H9 (cell line): ENCODE measurements around the gene NPAS2. TPM values are rescaled to one million over a fixed set of nuclear protein-coding genes. Genes with fewer than 3 reads are reported as not detected.

ENCODE experiments used
- DNase-seq: peaks from one replicate; pipeline ENCODE4 v3.0.0-alpha.2; 2017
- H2AFZ ChIP-seq: one replicate; pipeline ENCODE4 v1.6.1; 2013; ENCODE audit warnings: mild to moderate bottlenecking, low read length, control low read depth, moderate library complexity
- H2AK5ac ChIP-seq: 2 replicates; pipeline ENCODE4 v1.6.1; 2013; ENCODE audit warnings: low read length, control low read depth, mixed read lengths; ENCODE audit not compliant: insufficient read length
- H2BK120ac ChIP-seq: one replicate; pipeline ENCODE4 v1.6.1; 2013; ENCODE audit warnings: low read depth, mild to moderate bottlenecking, low read length, control low read depth, inconsistent platforms; ENCODE audit not compliant: poor library complexity, severe bottlenecking
- H2BK12ac ChIP-seq: 2 replicates; pipeline ENCODE4 v1.6.1; 2013; ENCODE audit warnings: low read length, control low read depth, mixed read lengths, low read depth; ENCODE audit not compliant: insufficient read length
- H2BK15ac ChIP-seq: 2 replicates; pipeline ENCODE4 v1.6.1; 2013; ENCODE audit warnings: low read depth, low read length, control low read depth
- H2BK20ac ChIP-seq: one replicate; pipeline ENCODE4 v1.6.1; 2013; ENCODE audit warnings: low read depth, mild to moderate bottlenecking, low read length, control low read depth, inconsistent platforms; ENCODE audit not compliant: poor library complexity, severe bottlenecking
- H2BK5ac ChIP-seq: 2 replicates; pipeline ENCODE4 v1.6.1; 2013; ENCODE audit warnings: low read length, control low read depth, mixed read lengths; ENCODE audit not compliant: insufficient read length
- H3K14ac ChIP-seq: 2 replicates; pipeline ENCODE4 v1.6.1; 2013; ENCODE audit warnings: low read length, control low read depth; ENCODE audit not compliant: insufficient read depth
- H3K18ac ChIP-seq: 2 replicates; pipeline ENCODE4 v1.6.1; 2013; ENCODE audit warnings: low read depth, mild to moderate bottlenecking, mixed read lengths, low read length, control low read depth; ENCODE audit not compliant: insufficient read length
- H3K23ac ChIP-seq: 2 replicates; pipeline ENCODE4 v1.6.1; 2013; ENCODE audit warnings: low read length, control low read depth, mixed read lengths, low read depth; ENCODE audit not compliant: insufficient read length
- H3K23me2 ChIP-seq: 2 replicates; pipeline ENCODE4 v1.6.1; 2013; ENCODE audit warnings: low read depth, mild to moderate bottlenecking, mixed read lengths, low read length, control low read depth; ENCODE audit not compliant: insufficient read length, poor library complexity, severe bottlenecking
- H3K27ac ChIP-seq: 2 replicates; pipeline ENCODE4 v1.5.1; 2013; ENCODE audit warnings: low read length, control low read depth, mixed read lengths, low read depth; ENCODE audit not compliant: insufficient read length
- H3K27me3 ChIP-seq: 2 replicates; pipeline ENCODE4 v1.6.1; 2013; ENCODE audit warnings: low read length, control low read depth, inconsistent platforms; ENCODE audit not compliant: insufficient read depth
- H3K4ac ChIP-seq: 2 replicates; pipeline ENCODE4 v1.6.1; 2013; ENCODE audit warnings: low read depth, mild to moderate bottlenecking, control low read depth, inconsistent platforms, low read length, moderate library complexity
- H3K4me1 ChIP-seq: 2 replicates; pipeline ENCODE4 v1.6.1; 2013; ENCODE audit warnings: low read length, control low read depth, inconsistent platforms; ENCODE audit not compliant: insufficient read depth
- H3K4me2 ChIP-seq: 2 replicates; pipeline ENCODE4 v1.6.1; 2013; ENCODE audit warnings: low read length, control low read depth, mixed read lengths; ENCODE audit not compliant: insufficient read length, insufficient read depth
- H3K56ac ChIP-seq: 2 replicates; pipeline ENCODE4 v1.6.1; 2013; ENCODE audit warnings: low read depth, mild to moderate bottlenecking, mixed read lengths, low read length, control low read depth; ENCODE audit not compliant: insufficient read length
- H3K79me1 ChIP-seq: 2 replicates; pipeline ENCODE4 v1.6.1; 2013; ENCODE audit warnings: low read depth, mild to moderate bottlenecking, moderate library complexity, low read length, control low read depth, inconsistent platforms; ENCODE audit not compliant: insufficient read depth, poor library complexity, severe bottlenecking
- H3K79me2 ChIP-seq: 2 replicates; pipeline ENCODE4 v1.6.1; 2013; ENCODE audit warnings: low read length, control low read depth, inconsistent platforms; ENCODE audit not compliant: insufficient read depth
- H3K9ac ChIP-seq: 2 replicates; pipeline ENCODE4 v1.6.1; 2013; ENCODE audit warnings: low read length, control low read depth, mixed read lengths; ENCODE audit not compliant: insufficient read length; ENCODE audit errors: extremely low read depth
- H3K9me3 ChIP-seq: one replicate; pipeline ENCODE4 v1.6.1; 2013; ENCODE audit warnings: low read depth, low read length, inconsistent platforms; ENCODE audit not compliant: control insufficient read depth
- H3T11ph ChIP-seq: one replicate; pipeline ENCODE4 v1.6.1; 2013; ENCODE audit warnings: mild to moderate bottlenecking, low read length, control low read depth, inconsistent platforms
- H4K20me1 ChIP-seq: one replicate; pipeline ENCODE4 v1.6.1; 2013; ENCODE audit not compliant: control insufficient read depth, insufficient read length, insufficient read depth
- H4K5ac ChIP-seq: 2 replicates; pipeline ENCODE4 v1.6.1; 2013; ENCODE audit warnings: low read depth, mild to moderate bottlenecking, mixed read lengths, low read length, control low read depth; ENCODE audit not compliant: insufficient read length
- H4K8ac ChIP-seq: replicated peaks from 2 replicates; pipeline ENCODE4 v1.6.1; 2013; ENCODE audit warnings: low read length, control low read depth, mixed read lengths, low read depth; ENCODE audit not compliant: insufficient read length
- H4K91ac ChIP-seq: 2 replicates; pipeline ENCODE4 v1.6.1; 2013; ENCODE audit warnings: low read depth, mild to moderate bottlenecking, moderate library complexity, mixed read lengths, low read length, control low read depth; ENCODE audit not compliant: insufficient read length
- H3K27ac Mint-ChIP-seq, 3 experiments: 2 replicates in 2 of 3; 3 replicates in 1 of 3; pipeline ENCODE4 v1.8.0; 2020 to 2021; ENCODE audit warnings: mixed read lengths in 3 of 3, mild to moderate bottlenecking in 1 of 3, moderate library complexity in 1 of 3
- H3K27me3 Mint-ChIP-seq: 2 replicates; pipeline ENCODE4 v1.8.0; 2021; ENCODE audit warnings: low read depth, mild to moderate bottlenecking, moderate library complexity, mixed read lengths
- H3K36me3 Mint-ChIP-seq, 3 experiments: 2 replicates in 2 of 3; 3 replicates in 1 of 3; pipeline ENCODE4 v1.8.0; 2020 to 2021; ENCODE audit warnings: low read depth in 3 of 3, mixed read lengths in 3 of 3; ENCODE audit not compliant: insufficient read depth in 1 of 3
- H3K4me1 Mint-ChIP-seq, 2 experiments: 2 replicates each; pipeline ENCODE4 v1.8.0; 2020; ENCODE audit warnings: mixed read lengths in 2 of 2
- H3K4me3 Mint-ChIP-seq, 2 experiments: 2 replicates in 1 of 2; 3 replicates in 1 of 2; pipeline ENCODE4 v1.8.0; 2020 to 2021; ENCODE audit warnings: mild to moderate bottlenecking in 2 of 2, mixed read lengths in 2 of 2, moderate library complexity in 1 of 2
- H3K9me3 Mint-ChIP-seq, 2 experiments: 2 replicates in 1 of 2; 3 replicates in 1 of 2; pipeline ENCODE4 v1.8.0; 2020; ENCODE audit warnings: mild to moderate bottlenecking in 2 of 2, mixed read lengths in 2 of 2, moderate library complexity in 1 of 2
- WGBS: extraction: QIAGEN DNeasy Blood & Tissue Kit; methylation state at CpG from one replicate; pipeline ENCODE4 v1.1.7; 2013; ENCODE audit warnings: missing lambda C conversion rate, low lambda C conversion rate, mixed read lengths; ENCODE audit not compliant: insufficient read length; ENCODE audit errors: extremely low coverage; 5-methylcytosine and 5-hydroxymethylcytosine counted together
- total RNA-seq: library from RNA; stranded (reverse); gene quantifications from 2 replicates; pipeline ENCODE4 v1.2.1, GENCODE V29; 2021
- TF ChIP-seq, protein P1 (sequence below): fragments of 200-600 bp; sonication (generic); conservative IDR thresholded peaks from 3 replicates; pipeline ENCODE4 v1.8.0; 2021; ENCODE audit warnings: antibody characterized with exemption, mild to moderate bottlenecking

The NPAS2 gene
- total RNA-seq, 1 experiment from 2014 or later, result 1.3 TPM

DNA sequence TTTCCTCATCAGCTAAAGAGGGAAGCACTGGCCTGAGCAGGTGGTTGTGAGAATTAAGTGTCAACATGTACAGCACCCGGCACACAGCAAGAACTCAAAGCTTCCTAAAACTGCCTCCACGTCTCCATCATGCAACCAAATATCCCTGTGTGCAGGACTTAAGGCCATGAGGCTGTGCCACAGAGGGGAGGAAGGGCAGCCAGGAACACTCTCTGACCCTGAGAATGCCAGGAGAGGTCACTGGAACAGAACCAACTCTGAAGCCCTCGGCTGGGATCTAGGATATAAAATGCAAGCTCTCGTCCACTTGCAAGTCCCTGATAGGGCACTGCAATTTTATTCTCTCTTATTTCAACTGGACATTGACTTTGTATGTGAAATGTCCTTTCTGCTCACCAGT is 12.2 kb upstream of the NPAS2 start:
- TF ChIP-seq, protein P1, sequence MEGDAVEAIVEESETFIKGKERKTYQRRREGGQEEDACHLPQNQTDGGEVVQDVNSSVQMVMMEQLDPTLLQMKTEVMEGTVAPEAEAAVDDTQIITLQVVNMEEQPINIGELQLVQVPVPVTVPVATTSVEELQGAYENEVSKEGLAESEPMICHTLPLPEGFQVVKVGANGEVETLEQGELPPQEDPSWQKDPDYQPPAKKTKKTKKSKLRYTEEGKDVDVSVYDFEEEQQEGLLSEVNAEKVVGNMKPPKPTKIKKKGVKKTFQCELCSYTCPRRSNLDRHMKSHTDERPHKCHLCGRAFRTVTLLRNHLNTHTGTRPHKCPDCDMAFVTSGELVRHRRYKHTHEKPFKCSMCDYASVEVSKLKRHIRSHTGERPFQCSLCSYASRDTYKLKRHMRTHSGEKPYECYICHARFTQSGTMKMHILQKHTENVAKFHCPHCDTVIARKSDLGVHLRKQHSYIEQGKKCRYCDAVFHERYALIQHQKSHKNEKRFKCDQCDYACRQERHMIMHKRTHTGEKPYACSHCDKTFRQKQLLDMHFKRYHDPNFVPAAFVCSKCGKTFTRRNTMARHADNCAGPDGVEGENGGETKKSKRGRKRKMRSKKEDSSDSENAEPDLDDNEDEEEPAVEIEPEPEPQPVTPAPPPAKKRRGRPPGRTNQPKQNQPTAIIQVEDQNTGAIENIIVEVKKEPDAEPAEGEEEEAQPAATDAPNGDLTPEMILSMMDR, result no peak
- no peaks in the 10 kb centered on the region for H3K79me1 ChIP-seq
- H3K23me2 ChIP-seq, result no peaks in the 10 kb centered on the region
- no peak overlapping the region for H3K27ac ChIP-seq
- 0 out of 2 replicates have a peak, but pooled peaks cover 4% of the 10 kb centered on the region for H3K4me1 ChIP-seq
- H2BK15ac ChIP-seq, result no peak overlapping the region
- H2BK5ac ChIP-seq, result no peak overlapping the region
- no peak overlapping the region for H3K4ac ChIP-seq
- H2BK12ac ChIP-seq, result no peak overlapping the region
- no peak overlapping the region for H3K4me3 Mint-ChIP-seq
- H3K4me2 ChIP-seq, result no peak overlapping the region
- H4K20me1 ChIP-seq, result no peaks in the 10 kb centered on the region
- no peak for DNase-seq
- no peak overlapping the region for H2AK5ac ChIP-seq
- H3K4me1 Mint-ChIP-seq, result peaks cover 22% of the 10 kb centered on the region in 2 experiments
- no peak overlapping the region for H2AFZ ChIP-seq
- H4K5ac ChIP-seq, result no peak overlapping the region
- no peaks in the 10 kb centered on the region for H3K36me3 Mint-ChIP-seq
- H4K91ac ChIP-seq, result no peak overlapping the region
- no peak overlapping the region for H3T11ph ChIP-seq
- H3K9me3 ChIP-seq, result no peaks in the 10 kb centered on the region
- no peak overlapping the region for H3K14ac ChIP-seq
- H3K27me3 ChIP-seq, result no peaks in the 10 kb centered on the region
- no peak overlapping the region for H3K27ac Mint-ChIP-seq
- no peak overlapping the region for H3K56ac ChIP-seq
- no peak overlapping the region for H2BK20ac ChIP-seq
- no peak overlapping the region for H3K18ac ChIP-seq
- H3K23ac ChIP-seq, result no peak overlapping the region
- no peak overlapping the region for H3K9ac ChIP-seq
- no CpG with 5 or more reads among the region's 4 CpGs for WGBS
- H3K27me3 Mint-ChIP-seq, result peaks cover 11% of the 10 kb centered on the region; the same call in 1 of the 2 replicates
- no peaks in the 10 kb centered on the region for H3K79me2 ChIP-seq
- no peak overlapping the region for H4K8ac ChIP-seq
- peaks cover 0 to 5% of the 10 kb centered on the region in 2 experiments; a peak in 1 of 5 replicates for H3K9me3 Mint-ChIP-seq
- no peak overlapping the region for H2BK120ac ChIP-seq
